ENCODE results near the gene TRAPPC5.

The TRAPPC5 gene

GRCh38 chr19:7646426-7646700 is 34.3 kb upstream of the TRAPPC5 start:
- DNase-seq: no peak

DNA sequence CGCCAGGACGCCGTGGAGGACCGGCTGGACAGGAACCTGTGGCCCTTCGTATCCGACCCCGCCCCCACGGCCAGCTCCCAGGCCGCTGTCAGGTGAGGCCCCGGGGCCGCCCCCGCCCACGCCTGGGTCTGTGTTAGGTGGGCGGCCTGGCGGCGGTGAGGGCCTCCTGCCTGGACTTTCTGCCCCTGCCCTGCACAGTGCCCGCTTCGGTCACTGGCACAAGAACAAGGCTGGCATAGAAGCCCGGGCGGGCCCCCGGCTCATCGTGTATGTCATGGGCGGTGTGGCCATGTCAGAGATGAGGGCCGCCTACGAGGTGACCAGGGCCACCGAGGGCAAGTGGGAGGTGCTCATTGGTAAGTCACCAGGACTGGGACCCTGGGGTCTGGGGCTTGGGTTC is 33.5 kb upstream of the TRAPPC5 start:
- no peak for DNase-seq

DNA sequence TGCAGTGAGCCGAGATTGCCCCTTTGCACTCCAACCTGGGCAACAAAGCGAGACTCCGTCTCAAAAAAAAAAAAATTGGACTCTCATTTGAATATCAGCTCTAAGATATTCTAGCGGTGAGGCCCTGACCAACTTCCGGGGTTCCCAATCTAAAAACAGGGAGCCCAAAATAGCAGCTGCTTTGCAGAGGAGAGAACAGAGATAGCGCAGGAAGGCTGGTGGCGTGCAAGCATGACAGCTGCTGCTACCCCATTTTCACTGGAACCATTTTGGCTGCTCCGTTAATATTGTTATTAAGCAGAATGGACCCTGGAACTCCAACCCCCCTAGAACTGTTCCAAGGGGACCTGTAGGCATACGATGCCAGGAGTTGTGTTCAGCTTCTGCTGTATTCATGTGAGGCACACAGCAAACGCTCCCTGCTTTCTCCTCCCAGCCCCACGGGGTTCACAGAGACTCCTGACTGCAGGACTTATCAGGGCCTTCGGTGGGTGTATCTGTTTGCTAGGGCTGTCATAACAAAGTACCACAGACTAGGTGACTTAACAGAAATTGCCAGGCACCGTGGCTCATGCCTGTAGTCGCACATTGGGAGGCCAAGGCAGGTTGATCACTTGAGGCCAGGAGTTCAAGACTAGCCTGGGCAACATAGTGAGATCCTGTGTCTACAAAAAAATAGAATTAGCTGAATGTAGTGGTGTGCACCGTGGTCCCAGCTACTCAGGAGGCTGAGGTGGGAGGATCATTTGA is 32.2 kb upstream of the TRAPPC5 start:
- DNase-seq: no peak

DNA sequence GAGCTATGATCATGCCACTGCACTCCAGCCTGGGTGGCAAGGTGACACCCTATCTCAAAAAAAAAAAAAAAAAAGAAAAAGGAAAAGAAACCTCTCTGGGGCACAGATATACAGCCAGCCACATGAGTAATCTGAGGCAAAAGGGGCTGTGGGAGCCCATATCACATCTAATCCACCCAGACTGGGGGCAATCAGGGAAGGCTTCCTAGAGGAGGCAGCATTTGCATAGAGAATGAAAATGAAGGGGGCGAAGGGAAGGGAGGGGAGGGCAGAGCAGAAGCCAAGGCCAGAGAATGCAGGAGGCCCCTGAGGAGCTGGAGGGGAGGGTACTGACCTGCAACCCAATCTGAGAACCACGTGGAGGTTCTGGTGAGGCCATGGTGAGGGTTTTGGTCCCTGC is 30.5 kb upstream of the TRAPPC5 start:
- no peak for DNase-seq

GRCh38 chr19:7652061-7652641 is 28.5 kb upstream of the TRAPPC5 start:
- peak; percentile 57 for DNase-seq

DNA sequence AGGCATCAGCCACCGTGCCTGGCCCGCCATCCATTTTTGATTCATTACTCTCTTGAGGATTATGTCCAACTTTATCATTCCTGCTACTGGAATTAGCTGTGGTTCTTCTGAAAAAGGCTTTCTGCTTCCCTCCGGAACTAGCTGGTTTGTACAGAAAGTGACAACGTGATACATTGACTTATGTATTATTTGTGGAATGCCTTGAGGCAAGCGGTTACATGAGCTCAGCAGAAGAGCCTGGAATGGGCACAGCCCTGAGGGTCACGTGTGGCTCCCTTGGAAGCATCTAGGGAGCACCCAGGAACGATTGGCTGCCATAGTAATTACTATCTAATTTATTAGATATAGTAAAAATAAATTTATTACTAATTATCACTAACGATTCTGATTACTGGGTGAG is 26.2 kb upstream of the TRAPPC5 start:
- DNase-seq: no peak

- DNase-seq: no peak
Measured at GRCh38 chr19:7655581-7655980, 25.1 kb upstream of the TRAPPC5 start.

DNA sequence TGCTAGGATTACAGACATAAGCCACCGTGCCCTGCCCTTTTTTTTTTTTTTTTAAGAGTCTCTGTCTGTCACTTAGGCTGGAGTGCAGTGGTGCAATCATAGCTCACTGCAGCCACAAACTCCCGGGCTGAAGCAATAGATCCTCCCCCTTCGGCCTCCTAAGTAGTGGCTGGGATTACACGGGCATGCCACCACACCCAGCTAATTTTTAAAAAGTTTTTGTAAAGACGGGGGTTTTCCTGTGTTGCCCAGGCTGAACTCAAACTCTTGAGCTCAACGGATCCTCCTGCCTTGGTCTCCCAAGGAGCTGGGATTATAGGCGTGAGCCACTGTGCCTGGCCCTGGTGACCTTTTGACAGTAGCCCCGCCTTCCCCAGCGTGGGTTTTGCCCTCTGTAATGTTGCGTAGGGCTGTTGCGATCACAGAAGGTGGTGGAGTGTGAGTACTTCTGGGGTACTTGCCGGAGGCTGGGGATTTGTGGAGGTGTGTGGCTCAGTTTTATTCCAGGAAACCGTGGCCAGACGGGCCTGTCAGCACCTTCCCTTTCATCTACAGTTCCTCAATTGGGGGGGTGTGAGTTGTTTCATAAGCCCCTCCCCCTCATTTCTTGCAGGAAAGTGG is 23.4 kb upstream of the TRAPPC5 start:
- no peak for DNase-seq

DNA sequence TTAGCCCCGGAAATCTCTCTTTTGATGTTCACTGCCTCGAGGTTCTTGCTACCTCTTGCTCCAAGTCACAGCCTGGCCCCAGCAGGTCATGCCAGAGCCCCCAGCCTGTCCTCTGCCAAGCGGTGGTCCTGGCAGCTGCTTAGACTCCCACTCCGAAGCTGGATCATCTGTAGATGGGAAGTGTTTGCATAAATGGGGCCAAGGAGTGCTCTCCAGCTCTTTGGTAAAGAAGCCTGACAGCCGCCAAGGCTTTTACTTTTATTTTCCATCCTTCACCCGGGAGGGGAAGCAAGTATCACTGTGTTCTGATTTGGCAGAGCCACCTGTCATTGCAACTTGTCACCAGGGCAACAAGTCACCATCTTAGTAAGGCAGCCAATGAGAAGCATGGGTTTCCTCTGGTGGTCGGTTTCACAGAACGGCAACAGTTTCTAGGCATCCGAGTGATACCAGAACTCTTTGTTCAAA is 22.4 kb upstream of the TRAPPC5 start:
- DNase-seq: no peak

- no peak for DNase-seq
Measured at GRCh38 chr19:7661744-7662538, 18.7 kb upstream of the TRAPPC5 start.

DNA sequence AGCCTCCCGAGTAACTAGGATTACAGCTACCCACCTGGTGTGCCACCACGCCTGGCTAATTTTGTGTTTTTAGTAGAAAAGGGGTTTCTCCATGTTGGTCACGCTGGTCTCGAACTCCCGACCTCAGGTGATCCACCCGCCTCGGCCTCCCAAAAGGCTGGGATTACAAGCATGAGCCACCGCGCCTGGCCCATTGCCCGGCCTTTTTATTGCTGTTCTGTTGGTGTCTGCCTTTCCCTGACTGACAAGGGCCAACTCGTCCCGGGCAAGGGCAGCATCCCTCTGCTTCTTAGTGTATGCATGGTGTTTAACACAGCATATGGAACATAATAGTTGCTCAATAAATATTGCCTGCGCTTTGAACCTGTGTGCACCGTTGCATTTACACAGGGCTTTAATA is 18.0 kb upstream of the TRAPPC5 start:
- DNase-seq: no peak

- DNase-seq: no peak
Measured at GRCh38 chr19:7663706-7664105, 16.9 kb upstream of the TRAPPC5 start.

- no peak for DNase-seq
Measured at GRCh38 chr19:7665076-7665475, 15.6 kb upstream of the TRAPPC5 start.

DNA sequence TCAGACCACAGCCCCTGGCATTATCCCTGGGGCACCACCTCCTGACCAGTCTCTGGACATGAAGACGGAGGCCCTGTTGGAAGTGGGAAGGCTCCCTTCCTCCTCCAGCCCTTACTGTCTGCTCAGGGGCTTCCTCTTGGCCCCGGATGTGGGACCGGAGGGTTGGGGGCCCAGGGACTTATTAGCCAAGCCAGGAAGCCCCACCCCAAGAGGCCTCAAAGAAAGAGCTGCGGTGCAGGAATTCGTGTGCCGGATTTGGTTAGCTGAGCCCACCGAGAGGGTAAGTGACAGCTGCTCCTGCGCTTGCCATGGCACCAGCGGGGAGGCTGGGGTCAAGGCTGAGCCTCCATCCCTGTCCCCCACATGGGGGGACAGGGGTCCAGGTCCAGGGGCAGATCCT is 11.8 kb upstream of the TRAPPC5 start, which contains the start of gene RETN:
Gene RETN, plus strand, starts transcription at position 208 of the 400 bp plus-strand sequence. CDS start 278 bp downstream, outside the sequence.
- DNase-seq: no peak

- DNase-seq: no peak
Measured at GRCh38 chr19:7669641-7670040, 11.0 kb upstream of the TRAPPC5 start.

DNA sequence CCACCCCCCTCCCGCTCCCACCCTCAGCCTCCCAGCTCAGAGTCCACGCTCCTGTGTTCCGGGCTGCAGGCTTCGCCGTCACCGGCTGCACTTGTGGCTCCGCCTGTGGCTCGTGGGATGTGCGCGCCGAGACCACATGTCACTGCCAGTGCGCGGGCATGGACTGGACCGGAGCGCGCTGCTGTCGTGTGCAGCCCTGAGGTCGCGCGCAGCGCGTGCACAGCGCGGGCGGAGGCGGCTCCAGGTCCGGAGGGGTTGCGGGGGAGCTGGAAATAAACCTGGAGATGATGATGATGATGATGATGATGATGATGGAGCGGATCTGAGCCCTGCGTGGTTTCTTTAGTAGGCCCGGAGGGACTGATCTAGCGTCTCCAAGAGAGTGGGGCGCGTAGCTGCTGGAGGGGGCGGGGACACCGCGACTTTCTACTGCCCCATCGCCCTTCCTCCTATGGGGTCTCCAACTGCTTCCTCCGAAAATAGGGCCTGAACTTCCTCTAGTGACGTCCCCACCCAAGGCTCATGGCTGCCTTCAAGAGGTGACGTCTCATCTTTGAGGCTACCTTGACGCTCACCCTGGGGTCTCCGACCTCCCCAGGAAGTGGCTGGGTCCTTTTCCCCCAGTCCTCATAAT is 10.4 kb upstream of the TRAPPC5 start:
- DNase-seq: no peak

DNA sequence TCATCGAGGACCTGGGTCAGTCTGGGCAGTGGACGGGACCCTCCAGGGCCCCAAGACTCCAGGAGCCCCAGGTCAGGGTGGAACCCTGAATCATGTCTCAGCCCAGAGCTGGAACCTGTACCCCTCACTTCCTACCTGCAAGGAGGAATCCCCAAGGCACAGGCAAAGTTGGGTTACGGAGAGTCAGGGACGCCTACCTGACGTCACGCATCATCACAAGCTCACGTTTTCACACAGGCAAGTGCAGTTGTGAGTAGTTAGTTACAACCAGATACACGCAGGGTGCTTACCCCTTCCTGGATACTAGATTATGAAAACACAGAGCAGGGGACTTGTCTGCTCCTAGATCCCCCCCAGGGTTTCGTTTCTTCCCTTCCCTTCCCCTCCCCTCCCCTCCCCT is 9.8 kb upstream of the TRAPPC5 start:
- DNase-seq: no peak

DNA sequence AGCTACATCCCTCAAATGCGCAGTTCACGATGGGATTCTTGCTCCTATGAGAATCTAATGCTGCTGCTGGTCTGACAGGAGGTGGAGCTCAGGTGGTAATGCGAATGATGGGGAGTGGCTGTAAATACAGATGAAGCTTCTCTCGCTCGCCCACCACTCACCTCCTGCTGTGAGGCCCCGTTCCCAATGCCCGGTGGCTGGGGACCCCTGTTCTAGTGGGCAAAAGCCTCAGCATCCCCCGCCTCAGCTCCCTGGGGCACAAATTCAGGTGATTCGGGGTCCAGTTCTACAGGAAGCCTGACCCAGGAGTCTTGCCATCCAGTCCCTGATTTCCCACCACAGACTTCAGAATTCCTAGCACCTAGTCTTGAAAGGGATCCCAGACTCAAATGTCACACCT is 8.1 kb upstream of the TRAPPC5 start:
- no peak for DNase-seq

DNA sequence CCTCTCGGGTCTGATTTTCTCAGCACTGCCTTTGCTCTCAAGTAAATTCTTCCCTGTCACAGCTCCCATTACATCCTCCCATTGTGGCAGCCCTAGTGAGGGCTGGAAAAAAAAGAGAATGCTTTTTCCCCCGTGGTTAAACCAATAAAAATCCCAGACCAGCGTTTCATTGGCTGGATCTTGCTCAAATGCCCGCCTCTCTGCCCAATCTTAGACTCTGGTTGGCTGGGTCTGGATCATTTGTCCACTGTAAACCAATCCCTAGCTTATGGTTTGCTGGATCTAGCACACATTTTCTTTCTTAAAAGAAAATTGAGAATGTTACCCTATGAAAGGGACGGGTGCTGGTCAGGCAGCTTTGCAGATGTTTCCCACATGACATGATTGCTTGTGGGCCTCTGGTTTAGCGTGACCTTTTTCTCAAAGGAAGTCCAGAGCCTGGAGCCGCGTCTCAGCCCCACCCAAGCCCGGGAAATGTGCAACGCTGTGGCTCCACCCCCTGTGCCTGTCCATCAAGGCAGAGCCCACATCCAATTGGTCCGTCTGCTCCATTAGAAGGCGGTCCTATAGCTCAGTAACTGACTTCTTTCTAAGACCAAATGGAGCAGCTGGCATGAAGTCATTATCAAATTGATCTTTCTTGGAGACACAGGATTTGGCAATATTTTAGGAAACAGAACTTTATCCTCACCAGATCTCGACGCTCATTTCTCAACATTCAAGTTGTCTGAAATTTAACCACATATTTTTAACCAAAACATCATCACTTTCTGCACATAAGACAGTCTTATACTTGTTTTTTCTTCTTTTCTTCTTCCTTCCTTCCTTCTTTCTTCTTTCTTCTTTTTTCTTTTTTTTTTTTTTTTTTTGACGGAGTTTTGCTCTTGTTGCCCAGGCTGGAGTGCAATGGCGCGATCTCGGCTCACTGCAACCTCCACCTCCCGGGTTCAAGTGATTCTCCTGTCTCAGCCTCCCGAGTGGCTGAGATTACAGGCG is 6.3 kb upstream of the TRAPPC5 start:
- DNase-seq: no peak

DNA sequence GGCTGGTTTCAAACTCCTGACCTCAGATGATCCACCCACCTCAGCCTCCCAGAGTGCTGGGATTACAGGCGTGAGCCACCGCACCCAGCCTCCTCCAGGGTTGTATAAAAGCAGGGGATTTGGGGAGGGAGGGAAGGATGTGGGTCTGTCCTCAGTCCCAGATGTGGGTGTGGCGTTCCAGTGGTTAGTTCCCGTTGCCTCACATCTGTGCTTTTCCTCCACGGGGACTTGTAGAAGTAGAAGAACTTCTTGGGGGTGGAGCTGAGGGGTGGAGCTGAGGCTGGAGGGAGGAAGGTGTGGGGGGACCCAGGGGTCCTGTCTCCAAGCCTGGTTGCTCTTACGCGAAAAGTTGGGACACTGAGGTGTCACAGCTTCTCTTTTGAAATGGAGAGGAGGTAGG is 4.3 kb upstream of the TRAPPC5 start:
- no peak for DNase-seq

DNA sequence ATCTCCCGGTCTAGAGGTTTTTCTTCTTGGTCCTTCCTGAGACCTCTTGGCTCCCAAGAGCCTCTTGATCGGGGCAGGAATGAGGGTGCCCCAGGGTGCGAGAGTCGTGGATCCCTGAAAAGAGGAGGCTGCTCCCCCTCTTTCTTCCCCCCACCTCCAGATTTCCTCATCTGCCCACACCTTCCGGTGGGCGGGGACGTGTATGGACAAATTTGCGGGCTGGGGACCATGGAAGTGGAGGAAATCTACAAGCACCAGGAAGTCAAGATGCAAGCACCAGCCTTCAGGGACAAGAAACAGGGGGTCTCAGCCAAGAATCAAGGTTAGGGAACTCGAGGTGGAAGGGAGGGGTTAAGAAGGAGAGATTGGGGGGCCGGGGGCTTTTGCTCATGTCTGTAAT is 3.8 kb upstream of the TRAPPC5 start, which contains the start of gene MCEMP1:
Gene MCEMP1, plus strand, starts transcription at position 237 of the 400 bp plus-strand sequence. Its CDS starts 31 bp downstream, at position 268.
- no peak for DNase-seq
